Stomach (tissue), 9 donors: Measurements from ENCODE around the gene AGAP5. TPM values are rescaled to one million over a fixed set of nuclear protein-coding genes. Genes with fewer than 3 reads are reported as not detected.
"Not testable (repeated sequence)": the region's sequence is repeated elsewhere in the genome, so short reads cannot be mapped to it uniquely, and the experiment has no call there.

ENCODE experiments used
- DNase-seq, 2 donors: peaks; one replicate each; pipeline versions ENCODE4 v3.0.0 to v3.0.0-alpha.2; 2013 to 2019
- H3K27ac ChIP-seq, 5 donors: fragments of 200-600 bp in 4 of 5; sonication (generic) in 4 of 5; one replicate each; pipeline ENCODE4 v1.5.1; 2013 to 2019; ENCODE audit warnings: mild to moderate bottlenecking in 1 of 5, moderate library complexity in 1 of 5
- H3K27me3 ChIP-seq, 3 donors: fragments of 200-600 bp; sonication (generic); one replicate each; pipeline ENCODE4 v1.5.1; 2017 to 2019; ENCODE audit warnings: mixed run types in 1 of 3
- H3K36me3 ChIP-seq, 4 donors: fragments of 200-600 bp; sonication (generic); 1 replicate in 3 of 4; 2 replicates in 1 of 4; pipeline ENCODE4 v1.5.1; 2016 to 2019
- H3K4me1 ChIP-seq, 4 donors: fragments of 200-600 bp; sonication (generic); one replicate each; pipeline ENCODE4 v1.5.1; 2016 to 2019
- H3K4me3 ChIP-seq, 4 donors: fragments of 200-600 bp; sonication (generic) in 3 of 4; one replicate each; pipeline ENCODE4 v1.5.1; 2016 to 2019; ENCODE audit warnings: mild to moderate bottlenecking in 1 of 4
- H3K9me3 ChIP-seq, 4 donors: fragments of 200-600 bp; sonication (generic); one replicate each; pipeline ENCODE4 v1.5.1; 2016 to 2019
- EP300 ChIP-seq: sonication (generic); formaldehyde crosslinking; IDR thresholded peaks from one replicate; pipeline ENCODE4 v1.6.1; 2017; ENCODE audit warnings: antibody characterized with exemption
- POLR2A ChIP-seq, 4 donors: fragments of 450-650 bp; IDR thresholded peaks; one replicate each; pipeline ENCODE4 v1.6.1; 2016; ENCODE audit warnings: antibody characterized with exemption in 4 of 4, control low read depth in 2 of 4, mild to moderate bottlenecking in 1 of 4, moderate library complexity in 1 of 4
- POLR2AphosphoS5 ChIP-seq, 3 donors: sonication (generic); formaldehyde crosslinking; IDR thresholded peaks; one replicate each; pipeline ENCODE4 v1.6.1; 2016; ENCODE audit warnings: antibody characterized with exemption in 3 of 3
- WGBS, 5 donors: extraction: QIAGEN DNeasy Blood & Tissue Kit in 3 of 5; methylation state at CpG; one replicate each; pipeline versions ENCODE4 v1.1.5 to v1.1.7; 2013 to 2018; 5-methylcytosine and 5-hydroxymethylcytosine counted together
- intact Hi-C: fragments of 100-400 bp; cut with DNase I; formaldehyde crosslinking; loops from one replicate; pipeline ENCODE4 v1.15.1; 2023; ENCODE audit warnings: low total_unique reads
- polyA plus RNA-seq, 3 donors: library from polyadenylated mRNA; stranded (reverse); fragments of 200-250 nt; gene quantifications; one replicate each; pipeline ENCODE4 v1.2.3, GENCODE V29; 2013
- total RNA-seq, 5 donors: library from RNA; depleted of rRNA; stranded (reverse); fragments of >200 nt; gene quantifications; one replicate each; pipeline versions ENCODE4 v1.1.0 to v1.2.3, GENCODE V29; 2014 to 2016
- TF ChIP-seq, protein P1 (sequence below), 7 experiments: fragments of 450-650 bp in 4 of 7; fragments of 200-600 bp in 3 of 7; sonication (generic) in 3 of 7; IDR thresholded peaks; one replicate each; pipeline ENCODE4 v1.5.1; 2016 to 2019; ENCODE audit warnings: antibody characterized with exemption in 7 of 7, control low read depth in 2 of 7, mild to moderate bottlenecking in 1 of 7
- donor health status: healthy with polysubstance abuse.
- donor health status: Bipolar disorder and iron deficiency.
- donor health status: healthy.

The AGAP5 gene
- total and polyA plus RNA-seq, 8 donors: 1.8 to 20.1 (median 5.8) TPM

DNA sequence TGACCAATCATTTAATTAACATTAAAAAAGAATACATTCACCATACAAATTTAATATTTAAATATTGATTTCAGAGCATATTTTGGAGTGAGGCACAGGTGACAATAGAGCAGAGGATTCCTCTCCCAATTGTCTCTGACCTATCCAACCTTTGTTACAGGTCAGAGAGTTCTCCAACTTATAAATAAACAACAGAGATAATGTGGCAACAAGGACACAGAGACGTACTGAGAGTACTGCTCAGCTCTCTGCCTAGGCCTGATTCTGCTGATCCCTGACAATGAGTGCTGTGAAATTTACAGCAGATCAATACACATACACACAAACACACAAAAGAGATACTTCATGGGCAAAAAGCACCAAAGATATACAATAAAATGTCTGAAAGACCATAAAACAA is 18.3 kb upstream of the AGAP5 start:
- intact Hi-C loops: no loop called here
- no peak overlapping the region for H3K4me3 ChIP-seq
- 69 to 89% (median 76%) methylated on average over 1 of the region's 1 CpG for WGBS, 5 donors
- H3K36me3 ChIP-seq: peaks cover 46 to 79% (median 77%) of the 10 kb centered on the region in 4 donors
- no peaks in the 10 kb centered on the region for H3K27me3 ChIP-seq
- DNase-seq: no peak
- no peak overlapping the region for H3K27ac ChIP-seq
- TF ChIP-seq POLR2AphosphoS5 (IDR thresholded peaks at IDR 0.05) (no peak), EP300 (no peak), POLR2A (IDR thresholded peaks at IDR 0.05) (no peak)
- TF ChIP-seq, protein P1, sequence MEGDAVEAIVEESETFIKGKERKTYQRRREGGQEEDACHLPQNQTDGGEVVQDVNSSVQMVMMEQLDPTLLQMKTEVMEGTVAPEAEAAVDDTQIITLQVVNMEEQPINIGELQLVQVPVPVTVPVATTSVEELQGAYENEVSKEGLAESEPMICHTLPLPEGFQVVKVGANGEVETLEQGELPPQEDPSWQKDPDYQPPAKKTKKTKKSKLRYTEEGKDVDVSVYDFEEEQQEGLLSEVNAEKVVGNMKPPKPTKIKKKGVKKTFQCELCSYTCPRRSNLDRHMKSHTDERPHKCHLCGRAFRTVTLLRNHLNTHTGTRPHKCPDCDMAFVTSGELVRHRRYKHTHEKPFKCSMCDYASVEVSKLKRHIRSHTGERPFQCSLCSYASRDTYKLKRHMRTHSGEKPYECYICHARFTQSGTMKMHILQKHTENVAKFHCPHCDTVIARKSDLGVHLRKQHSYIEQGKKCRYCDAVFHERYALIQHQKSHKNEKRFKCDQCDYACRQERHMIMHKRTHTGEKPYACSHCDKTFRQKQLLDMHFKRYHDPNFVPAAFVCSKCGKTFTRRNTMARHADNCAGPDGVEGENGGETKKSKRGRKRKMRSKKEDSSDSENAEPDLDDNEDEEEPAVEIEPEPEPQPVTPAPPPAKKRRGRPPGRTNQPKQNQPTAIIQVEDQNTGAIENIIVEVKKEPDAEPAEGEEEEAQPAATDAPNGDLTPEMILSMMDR (IDR thresholded peaks at IDR 0.05): no peak
- no peaks in the 10 kb centered on the region for H3K4me1 ChIP-seq
- no peaks in the 10 kb centered on the region for H3K9me3 ChIP-seq

DNA sequence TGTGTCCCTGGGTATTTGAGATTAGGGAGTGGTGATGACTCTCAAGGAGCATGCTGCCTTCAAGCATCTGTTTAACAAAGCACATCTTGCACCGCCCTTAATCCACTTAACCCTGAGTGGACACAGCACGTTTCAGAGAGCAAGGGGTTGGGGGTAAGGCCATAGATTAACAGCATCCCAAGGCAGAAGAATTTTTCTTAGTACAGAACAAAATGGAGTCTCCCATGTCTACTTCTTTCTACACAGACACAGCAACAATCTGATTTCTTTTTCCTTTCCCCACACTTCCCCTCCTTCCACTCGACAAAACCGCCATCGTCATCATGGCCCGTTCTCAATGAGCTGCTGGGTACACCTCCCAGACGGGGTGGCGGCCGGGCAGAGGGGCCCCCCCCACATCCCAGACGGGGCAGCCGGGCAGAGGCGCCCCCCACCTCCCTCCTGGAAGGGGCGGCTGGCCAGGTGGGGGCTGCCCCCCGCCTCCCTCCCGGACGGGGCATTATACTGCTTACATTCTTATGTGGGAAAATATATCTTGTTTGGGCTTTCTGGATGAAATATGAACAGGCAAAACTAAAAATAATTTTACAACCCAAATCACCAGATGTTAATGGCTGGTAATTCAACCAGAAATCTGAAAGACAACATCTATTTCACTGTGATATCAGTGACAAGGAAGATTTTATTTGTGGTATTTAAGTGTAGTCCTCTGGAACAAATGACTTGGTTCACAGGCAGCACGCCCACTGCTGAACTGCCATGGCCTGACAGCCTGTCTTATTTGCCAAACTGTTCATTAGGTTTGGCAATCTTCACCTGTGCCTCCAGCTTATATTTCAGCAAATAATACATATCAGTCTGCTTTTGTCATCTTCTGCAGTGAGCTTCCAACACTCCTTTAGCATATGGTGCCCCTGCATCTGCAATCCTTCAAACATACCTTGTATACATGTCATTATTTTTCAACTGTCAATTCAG is 17.6 kb upstream of the AGAP5 start:
- H3K4me3 ChIP-seq, H3K4me1 ChIP-seq, DNase-seq, H3K27ac ChIP-seq, H3K9me3 ChIP-seq, intact Hi-C loops, H3K27me3 ChIP-seq: not testable (repeated sequence)
- peaks cover 44 to 78% (median 72%) of the 10 kb centered on the region in 4 donors for H3K36me3 ChIP-seq
- WGBS, 5 donors: 87 to 94% (median 89%) methylated on average over 16 to 17 of the region's 17 CpGs

DNA sequence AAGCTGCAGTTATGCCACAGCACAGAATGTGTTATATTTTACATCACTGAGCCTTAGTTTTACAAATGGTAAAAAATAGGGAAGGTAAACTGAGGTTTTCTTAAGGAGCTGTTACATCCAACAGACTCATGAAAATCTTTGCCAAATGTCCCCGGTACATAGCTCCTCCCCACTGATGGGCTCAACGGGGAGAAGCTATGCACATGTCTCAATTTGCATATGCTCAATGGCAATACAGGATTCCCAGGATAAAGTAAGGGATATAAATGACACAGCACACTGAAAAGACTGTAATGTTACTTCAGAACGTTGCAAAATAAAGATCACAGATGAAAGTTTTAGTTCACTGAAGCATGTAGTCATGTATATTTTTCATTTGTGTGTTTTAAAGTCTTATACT is 16.6 kb upstream of the AGAP5 start:
- H3K36me3 ChIP-seq: peaks cover 34 to 77% (median 70%) of the 10 kb centered on the region in 4 donors
- H3K9me3 ChIP-seq, H3K27me3 ChIP-seq, H3K4me1 ChIP-seq, intact Hi-C loops, H3K27ac ChIP-seq, DNase-seq, H3K4me3 ChIP-seq: not testable (repeated sequence)
- WGBS, 5 donors: 57 to 64% (median 61%) methylated on average over 2 to 3 of the region's 3 CpGs

DNA sequence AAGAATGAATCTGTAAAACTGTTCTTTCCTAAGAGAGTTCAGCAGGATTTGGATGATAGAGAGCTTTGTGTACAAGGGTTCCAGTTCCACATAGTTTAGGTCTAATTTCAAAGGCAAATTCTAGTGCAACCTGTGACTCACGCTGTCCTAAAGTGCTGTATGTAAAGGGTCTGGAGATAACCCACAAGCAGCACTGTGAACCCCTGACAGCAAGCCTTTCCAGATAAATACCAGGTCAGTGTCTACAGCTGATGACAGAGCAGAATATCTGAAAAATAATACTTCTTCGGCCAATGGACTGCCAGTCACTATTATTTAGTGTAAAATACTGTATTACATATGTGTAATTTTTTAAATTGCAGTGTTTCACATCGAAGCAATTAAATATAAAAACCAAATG is 16.0 kb upstream of the AGAP5 start:
- peaks cover 29 to 72% (median 64%) of the 10 kb centered on the region in 4 donors for H3K36me3 ChIP-seq
- H3K27ac ChIP-seq, H3K4me1 ChIP-seq, H3K4me3 ChIP-seq, intact Hi-C loops, DNase-seq, H3K9me3 ChIP-seq, H3K27me3 ChIP-seq: not testable (repeated sequence)
- 84 to 88% (median 88%) methylated on average over 3 of the region's 3 CpGs for WGBS, 5 donors

DNA sequence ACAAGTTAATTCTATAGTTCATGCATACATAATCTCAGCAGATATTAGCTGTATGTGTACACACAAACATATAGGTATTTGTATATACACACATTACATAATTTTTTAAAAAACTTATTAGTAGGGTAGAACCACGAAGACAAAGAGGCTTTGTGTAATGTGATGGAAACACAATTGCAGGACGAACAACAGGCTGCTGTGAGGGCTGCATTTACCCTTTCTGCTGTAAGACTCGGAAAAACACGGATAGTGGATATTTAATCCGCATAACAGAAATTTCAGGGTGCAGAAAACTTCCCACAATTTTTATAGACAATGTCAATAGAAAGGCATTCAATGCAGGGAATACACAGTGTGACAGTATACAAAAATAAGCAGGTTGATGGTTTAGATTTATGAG is 13.8 kb upstream of the AGAP5 start:
- intact Hi-C loops, H3K4me1 ChIP-seq, DNase-seq, H3K27ac ChIP-seq, H3K4me3 ChIP-seq, H3K27me3 ChIP-seq, H3K9me3 ChIP-seq: not testable (repeated sequence)
- 89 to 95% (median 92%) methylated on average over 5 of the region's 5 CpGs for WGBS, 5 donors
- H3K36me3 ChIP-seq: peaks cover 9 to 49% (median 42%) of the 10 kb centered on the region in 4 donors

DNA sequence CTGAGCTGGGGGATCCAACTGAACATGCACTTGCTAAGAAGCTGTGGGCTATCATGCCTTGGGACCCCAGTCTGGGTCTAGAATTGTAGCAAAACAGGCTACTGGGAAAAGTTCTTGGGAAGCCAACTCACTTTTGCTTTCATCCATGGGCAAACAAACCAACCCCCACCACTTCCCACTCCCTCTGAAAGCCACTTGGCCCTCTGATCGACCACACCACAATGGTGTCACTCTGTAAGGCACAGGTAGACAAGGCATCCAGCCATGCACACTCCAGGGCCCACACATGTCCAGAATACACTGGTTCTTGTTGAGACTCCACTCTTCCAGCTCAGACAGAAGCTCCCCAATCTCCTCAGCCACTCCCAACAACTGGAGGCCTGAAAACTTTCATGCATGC is 10.2 kb upstream of the AGAP5 start:
- H3K27me3 ChIP-seq, H3K4me3 ChIP-seq, H3K9me3 ChIP-seq, H3K4me1 ChIP-seq, intact Hi-C loops, DNase-seq, H3K27ac ChIP-seq: not testable (repeated sequence)
- 77 to 100% (median 86%) methylated on average over 1 of the region's 1 CpG for WGBS, 5 donors
- peaks cover 9 to 42% (median 37%) of the 10 kb centered on the region in 4 donors for H3K36me3 ChIP-seq

DNA sequence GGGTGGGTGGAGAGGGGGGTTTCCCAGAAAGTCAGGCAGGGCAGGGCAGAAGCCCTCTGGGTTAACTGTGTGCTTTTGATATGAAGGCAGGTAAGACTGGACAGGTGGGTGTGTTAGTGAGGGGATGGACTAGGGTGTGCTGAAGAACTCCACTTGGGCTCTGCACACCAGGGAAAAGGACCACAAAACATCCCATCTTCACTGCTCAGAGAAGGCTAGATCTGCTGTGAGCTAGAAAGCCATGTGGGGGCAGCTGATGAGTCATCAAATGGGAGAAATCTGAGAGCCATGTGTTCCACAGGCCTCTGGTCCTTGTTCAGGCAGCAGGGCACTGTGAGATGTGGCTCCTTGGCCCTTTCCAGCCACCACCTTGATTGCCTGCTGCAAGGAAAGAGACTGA is 9.7 kb upstream of the AGAP5 start:
- H3K36me3 ChIP-seq: peaks cover 6 to 40% (median 33%) of the 10 kb centered on the region in 4 donors
- not testable (repeated sequence) for H3K9me3 ChIP-seq, H3K4me3 ChIP-seq

DNA sequence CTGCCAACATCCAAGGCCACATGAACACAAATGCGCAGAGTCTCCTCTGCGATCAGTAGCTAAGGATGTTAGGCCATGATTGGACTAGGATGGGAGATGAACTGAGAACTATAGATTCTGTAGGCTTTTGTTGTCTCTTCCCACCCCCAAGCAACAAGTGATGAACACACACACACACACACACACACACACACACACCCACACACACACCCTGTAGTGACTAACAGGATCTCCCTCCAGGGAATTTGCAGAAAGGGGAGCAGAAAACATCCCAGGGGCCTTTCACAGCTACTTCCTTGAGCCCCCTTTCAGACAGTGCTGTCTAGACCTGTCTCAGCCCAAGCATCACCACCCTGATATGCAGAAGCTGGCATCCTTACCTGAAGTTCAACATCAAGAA is 8.6 kb upstream of the AGAP5 start:
- DNase-seq, H3K27me3 ChIP-seq, H3K9me3 ChIP-seq, intact Hi-C loops, H3K4me3 ChIP-seq, H3K27ac ChIP-seq, H3K4me1 ChIP-seq: not testable (repeated sequence)
- WGBS, 5 donors: 94 to 100% (median 98%) methylated on average over 2 of the region's 2 CpGs
- peaks cover 0 to 35% (median 23%) of the 10 kb centered on the region in 4 donors for H3K36me3 ChIP-seq

More for the DNA sequence above, 9.7 kb upstream of the AGAP5 start:
- H3K4me1 ChIP-seq, H3K27ac ChIP-seq, H3K27me3 ChIP-seq, intact Hi-C loops, DNase-seq: not testable (repeated sequence)

DNA sequence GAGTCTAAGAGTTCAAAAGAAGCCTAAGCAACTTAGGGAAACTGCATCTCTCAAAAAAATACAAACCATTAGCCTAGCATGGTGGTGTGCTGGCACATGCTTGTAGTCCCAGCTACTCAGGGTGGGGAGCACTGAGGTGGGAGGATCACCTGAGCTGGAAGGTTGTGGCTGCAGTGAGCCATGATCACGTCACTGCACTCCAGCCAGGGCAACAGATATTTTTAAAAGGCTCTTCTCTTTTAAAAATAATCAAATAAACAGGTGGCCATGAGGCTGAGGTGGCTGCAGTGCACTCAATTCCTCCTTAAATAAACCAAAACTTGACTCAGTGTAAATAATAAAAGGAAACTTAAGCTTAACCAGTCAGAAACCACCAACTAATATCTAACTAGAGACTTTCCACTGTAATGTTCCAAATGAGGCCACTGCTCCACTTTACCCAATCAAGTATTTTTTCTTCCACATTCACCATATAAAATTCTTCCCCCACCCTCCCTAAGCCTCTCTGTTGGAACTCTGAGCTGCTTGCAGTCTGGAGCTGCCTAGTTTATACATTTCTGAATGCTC is 7.7 kb upstream of the AGAP5 start:
- intact Hi-C loops, H3K27ac ChIP-seq, H3K4me1 ChIP-seq, H3K27me3 ChIP-seq, H3K9me3 ChIP-seq, H3K4me3 ChIP-seq, DNase-seq: not testable (repeated sequence)
- H3K36me3 ChIP-seq: peaks cover 0 to 32% (median 24%) of the 10 kb centered on the region in 4 donors
- 61 to 71% (median 69%) methylated on average over 1 of the region's 1 CpG for WGBS, 5 donors

DNA sequence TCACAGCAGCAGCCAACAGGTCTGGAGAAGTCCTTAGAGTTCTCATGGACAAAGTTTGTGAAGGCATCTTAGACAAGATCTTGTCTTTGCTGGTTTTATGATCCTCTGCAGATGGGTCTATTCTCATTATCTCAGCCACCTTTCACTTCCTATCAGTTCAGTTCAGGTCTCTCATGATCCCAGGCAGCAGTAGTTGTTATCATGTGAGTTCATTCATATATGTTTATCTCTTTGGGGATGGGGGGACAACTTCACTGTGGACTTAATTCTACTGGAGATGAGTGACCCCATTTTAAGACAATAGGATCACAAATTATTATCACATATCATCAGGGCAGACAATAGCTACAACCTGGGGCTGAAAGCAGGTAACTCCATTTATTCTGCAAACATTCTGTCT is 6.0 kb upstream of the AGAP5 start:
- H3K9me3 ChIP-seq, H3K4me1 ChIP-seq, H3K4me3 ChIP-seq, H3K27me3 ChIP-seq, intact Hi-C loops, DNase-seq, H3K27ac ChIP-seq: not testable (repeated sequence)
- peaks cover 0 to 29% (median 20%) of the 10 kb centered on the region in 4 donors for H3K36me3 ChIP-seq
